H1 (cell line): Measurements from ENCODE around the gene CDYL. TPM values are rescaled to one million over a fixed set of nuclear protein-coding genes. Genes with fewer than 3 reads are reported as not detected.

Experiments used
- NANOG ChIP-seq: IDR thresholded peaks from 2 replicates; pipeline ENCODE4 v1.6.1; 2011; ENCODE audit warnings: low read length, low read depth, mild to moderate bottlenecking, inconsistent platforms; ENCODE audit not compliant: insufficient read depth, poor library complexity, severe bottlenecking
- polyA plus RNA-seq, 7 experiments: library from polyadenylated mRNA; depleted of rRNA in 3 of 7; stranded (reverse) in 5 of 7; unstranded in 2 of 7; fragments of >200 nt in 5 of 7; fragments of 200-250 nt in 2 of 7; gene quantifications; 1 replicate in 5 of 7; 2 replicates in 1 of 7; 4 replicates in 1 of 7; pipeline versions ENCODE4 v1.2.1 to v1.2.3, GENCODE V29; 2011 to 2013; ENCODE audit warnings: missing spikeins in 2 of 7, mixed read lengths in 2 of 7
- total RNA-seq: library from RNA; stranded (reverse); fragmentation: NEBNext Ultra II Directional; extraction: Animal tissue kit (Norgen Biotek cat#: 25700); gene quantifications from 2 replicates; pipeline ENCODE4 v1.2.1, GENCODE V29; 2021

Gene CDYL
- total and polyA plus RNA-seq, 2 of the 8 experiments (the other 6 are each of a cell fraction or from before 2014, with no cell fraction given): 56.4 to 119 TPM

DNA sequence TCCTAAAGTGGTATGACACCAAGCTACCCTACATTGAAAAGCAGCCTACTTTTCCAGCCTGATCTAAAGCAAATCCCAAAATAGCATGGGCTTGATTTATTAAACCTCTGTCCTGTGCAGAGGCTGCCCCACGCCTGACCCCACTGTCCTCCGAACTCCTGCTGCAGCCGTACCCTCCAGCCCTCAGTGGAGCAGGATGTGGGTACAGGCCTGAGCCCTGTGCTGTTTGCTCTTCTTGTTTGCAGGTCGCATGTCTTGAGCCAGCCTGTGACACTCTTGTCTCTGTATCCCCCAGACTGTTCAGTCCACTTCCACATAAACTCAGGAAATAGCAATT lies 166.4 kb downstream of the CDYL start (continued):
- no peak for TF ChIP-seq NANOG
